GM21619 (cell line): ENCODE data around the gene BMS1.
"Not testable (repeated sequence)": the region's sequence is repeated elsewhere in the genome, so short reads cannot be mapped to it uniquely, and the experiment has no call there.

Experiments
- ATAC-seq: cut with Tn5 transposase; IDR thresholded peaks from one replicate; pipeline ENCODE4 v1.9.1; 2021; ENCODE audit not compliant: unreplicated experiment

BMS1 gene

GRCh38 chr10:42865716-42866114 is 83.1 kb downstream of the BMS1 start:
- no peak for ATAC-seq

DNA sequence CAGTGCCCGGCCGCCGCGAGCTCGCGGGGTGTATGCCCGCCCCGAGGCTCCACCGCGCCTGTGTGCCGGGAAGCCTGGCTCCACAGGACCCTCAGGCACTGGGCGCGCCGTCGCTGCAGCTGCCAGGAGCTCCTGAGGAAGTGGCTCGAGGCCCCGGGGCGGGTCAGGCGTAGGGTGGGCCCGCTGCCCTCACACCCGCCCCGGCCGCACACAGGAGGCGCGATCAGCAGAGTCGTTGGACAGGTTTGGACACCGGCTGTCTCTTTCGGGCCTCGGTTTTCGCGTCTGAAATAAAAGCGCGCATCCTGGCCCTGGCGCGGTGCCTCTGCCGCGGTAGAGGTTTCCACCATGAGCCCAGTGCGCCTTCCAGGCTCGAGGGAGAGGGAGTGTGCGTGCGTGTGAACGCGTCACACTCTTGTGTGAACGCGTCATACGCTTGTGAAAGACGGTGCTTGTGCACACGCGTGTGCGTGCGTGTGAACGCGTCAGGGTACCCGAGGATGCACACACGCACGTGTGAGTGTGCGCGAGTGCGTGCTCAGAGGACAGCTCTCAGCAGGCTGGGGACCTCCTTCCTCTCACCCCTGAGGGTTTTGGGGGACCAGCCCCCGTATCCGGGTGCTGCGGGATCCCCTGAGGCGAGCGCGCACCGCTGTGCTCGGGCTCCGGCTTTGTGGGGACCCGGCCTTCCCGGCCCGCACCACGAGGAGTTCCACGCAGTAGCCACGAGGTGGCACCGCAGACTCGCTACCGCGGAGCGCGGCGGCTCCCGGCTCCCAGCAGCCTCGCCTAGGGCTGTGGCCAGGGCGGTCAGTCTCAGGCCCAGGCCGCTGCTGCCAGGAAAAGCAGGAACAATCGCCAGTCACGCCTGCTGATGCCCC is 83.8 kb downstream of the BMS1 start:
- ATAC-seq, result no peak

- ATAC-seq, result no peak
Observed at GRCh38 chr10:42867571-42867970, 85.0 kb downstream of the BMS1 start.

DNA sequence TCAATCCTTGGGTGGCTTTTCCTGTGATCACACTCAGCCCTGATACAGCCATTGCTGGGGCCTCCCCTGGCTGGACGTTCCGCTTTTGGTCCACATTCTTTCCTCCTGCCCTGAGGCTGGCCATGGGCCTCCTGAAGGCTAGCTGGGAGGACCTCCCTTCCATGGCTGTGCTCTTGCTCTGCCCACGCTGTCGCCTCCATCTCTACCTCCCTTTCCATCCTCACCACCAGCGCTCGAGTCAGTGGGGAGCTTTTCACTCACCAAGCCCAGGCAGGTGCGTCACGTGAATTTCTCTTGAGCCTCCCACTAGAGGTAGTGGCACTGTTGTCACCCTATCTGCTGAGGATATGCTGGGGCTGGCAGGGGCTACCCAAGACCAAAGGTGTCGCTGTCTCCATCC is 85.9 kb downstream of the BMS1 start:
- no peak for ATAC-seq

- ATAC-seq, result no peak
Observed at GRCh38 chr10:42869977-42870350, 87.4 kb downstream of the BMS1 start.

DNA sequence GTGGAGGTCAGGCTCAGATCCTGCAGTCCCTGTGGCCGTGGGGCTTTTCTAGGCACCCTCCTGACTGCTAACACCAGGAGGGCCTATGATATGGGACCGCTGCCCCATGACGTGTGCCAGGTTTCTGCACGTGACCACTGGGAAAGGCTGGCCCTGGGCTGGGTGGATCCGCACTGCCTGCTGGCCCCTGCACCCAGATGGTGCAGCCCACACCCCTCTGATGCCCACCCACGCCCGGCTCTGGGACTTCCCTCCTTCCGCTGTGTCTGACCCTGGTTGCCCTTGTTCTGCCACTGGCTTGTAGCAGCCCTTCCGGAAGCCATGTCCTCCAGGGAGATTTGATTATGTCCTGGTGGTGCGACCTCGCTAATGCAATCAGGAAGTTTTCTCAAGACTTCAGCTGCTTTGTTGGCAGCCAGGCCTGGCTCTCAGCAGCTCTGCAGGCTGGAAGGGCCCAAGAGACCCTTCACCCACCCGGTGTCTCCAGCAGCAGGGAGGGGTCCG is 88.6 kb downstream of the BMS1 start:
- not testable (repeated sequence) for ATAC-seq

- no peak for ATAC-seq
Observed at GRCh38 chr10:42871823-42872222, 89.2 kb downstream of the BMS1 start.

GRCh38 chr10:42872865-42873435 is 90.4 kb downstream of the BMS1 start:
- no peak for ATAC-seq

DNA sequence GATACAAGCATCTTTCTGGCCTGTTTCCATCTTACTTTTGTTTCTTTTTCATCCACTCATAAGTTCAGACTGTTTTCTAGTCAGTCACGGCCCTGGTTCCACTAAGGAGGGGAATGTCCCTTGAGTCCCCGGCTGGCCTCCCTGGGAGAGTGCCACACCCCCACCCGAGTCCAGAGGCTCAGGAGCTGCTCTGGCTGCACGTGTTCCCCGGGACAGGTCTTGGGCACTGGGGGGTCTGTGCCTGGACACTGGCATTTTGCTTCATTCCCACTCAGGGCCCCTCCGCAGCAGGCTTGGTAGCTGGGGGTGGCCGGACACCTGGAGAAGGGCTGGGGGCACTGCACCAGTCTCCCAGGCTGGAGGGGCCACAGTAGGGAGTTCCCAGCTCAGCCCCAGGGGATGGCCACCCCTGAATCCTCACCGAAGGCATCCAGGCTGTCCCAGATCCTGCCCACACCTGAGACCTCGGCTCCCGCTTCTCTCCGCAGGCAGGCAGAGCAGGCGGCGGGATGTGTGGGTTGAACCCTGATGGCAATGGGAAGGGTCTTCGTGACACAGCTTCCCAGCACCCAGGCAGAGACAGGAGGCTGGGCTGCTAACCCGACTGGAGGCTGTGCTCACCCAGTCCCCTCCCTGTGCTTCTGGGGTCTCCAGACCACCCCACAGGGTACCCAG is 92.3 kb downstream of the BMS1 start:
- ATAC-seq, result no peak

DNA sequence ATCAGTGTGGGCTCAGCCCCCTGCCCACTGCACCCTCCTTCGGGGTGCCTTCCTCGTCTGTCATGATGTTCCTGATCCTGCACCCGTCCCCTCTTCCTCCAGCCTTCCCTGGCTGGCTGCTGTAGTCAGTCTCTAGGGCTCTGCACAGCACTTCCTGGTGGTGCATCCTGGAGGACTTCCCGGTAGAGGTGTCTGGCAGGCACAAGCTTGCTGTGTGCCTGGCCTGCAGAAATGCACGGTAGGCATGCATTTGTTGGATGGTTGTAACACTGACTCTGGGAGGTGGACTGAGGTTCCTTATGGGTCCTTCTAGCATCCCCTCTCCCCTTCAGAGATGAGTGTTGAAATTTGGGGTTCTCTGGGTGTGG is 92.8 kb downstream of the BMS1 start:
- ATAC-seq, result no peak

GRCh38 chr10:42875798-42876341 is 93.3 kb downstream of the BMS1 start:
- no peak for ATAC-seq

DNA sequence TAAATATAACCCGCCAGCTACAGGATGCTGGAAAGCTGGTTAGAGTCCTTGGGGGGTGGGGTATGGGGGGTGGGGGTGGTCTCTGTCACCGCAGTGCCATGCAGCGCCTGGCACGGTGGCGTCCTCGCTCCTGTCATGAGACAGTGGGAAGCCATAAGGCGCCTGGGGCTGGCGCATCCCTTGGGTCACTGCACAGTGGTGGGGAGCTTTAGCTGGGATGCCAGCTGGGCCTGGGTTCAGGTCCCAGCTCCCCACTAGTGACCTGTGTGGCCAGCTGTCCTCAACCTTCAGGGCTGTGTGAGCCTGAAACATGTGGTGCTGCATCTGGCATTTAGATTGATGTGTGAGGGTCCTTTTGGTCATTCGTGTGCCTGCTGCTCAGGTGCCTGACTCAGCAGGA is 93.9 kb downstream of the BMS1 start:
- no peak for ATAC-seq

DNA sequence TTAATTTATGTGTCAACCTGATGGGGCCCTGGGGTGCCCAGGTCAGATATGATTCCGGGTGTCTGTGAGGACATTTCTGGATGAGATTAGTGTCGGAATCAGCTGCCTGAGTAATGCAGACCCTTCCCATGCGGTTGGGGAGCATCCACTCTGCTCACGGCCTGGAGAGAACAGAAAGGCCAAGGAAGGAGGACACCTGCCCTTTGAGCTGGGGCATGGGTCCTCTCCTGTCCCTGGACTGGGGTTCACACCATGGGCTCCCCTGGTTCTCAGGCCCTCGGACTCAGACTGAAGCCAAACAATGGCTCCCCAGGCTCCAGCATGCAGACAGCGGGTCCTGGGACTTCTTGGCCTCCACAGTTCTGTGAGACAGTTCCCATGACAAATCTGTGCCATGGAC is 94.3 kb downstream of the BMS1 start:
- ATAC-seq, result no peak

- no peak for ATAC-seq
Observed at GRCh38 chr10:42877496-42878030, 95.0 kb downstream of the BMS1 start.

DNA sequence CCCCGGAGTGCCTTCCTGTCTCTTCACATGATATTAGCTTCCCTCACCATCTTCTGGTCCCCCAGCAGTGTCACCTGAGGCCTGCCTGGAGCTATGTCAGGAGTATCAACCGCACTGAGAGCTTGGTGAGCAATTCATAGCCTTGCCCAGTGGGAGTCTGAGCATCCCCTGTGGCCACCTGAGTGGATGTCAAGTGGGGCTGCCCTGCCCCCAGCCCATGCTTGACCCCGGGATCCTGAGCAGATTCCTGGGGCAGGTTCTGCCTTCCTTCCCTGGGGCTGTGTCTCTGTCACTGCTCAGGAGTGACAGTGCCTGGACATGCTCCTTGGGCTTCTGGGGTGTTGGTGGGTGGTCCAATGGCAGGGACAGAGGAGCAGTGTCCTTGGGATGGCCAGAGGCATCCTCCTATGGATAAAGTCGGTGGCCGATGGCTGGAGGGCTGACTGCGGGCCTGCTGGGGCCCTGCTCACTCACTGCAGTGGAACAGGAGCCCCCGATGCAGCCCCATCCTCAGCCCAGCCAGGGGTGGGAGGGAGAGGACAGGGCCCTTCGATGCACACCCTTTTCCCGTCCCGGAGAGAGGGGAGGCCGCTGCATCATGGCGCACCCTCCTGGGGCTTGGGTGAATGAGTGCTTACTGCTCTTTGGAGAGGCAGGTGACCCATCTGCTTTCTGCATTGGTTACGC is 95.7 kb downstream of the BMS1 start:
- no peak for ATAC-seq

DNA sequence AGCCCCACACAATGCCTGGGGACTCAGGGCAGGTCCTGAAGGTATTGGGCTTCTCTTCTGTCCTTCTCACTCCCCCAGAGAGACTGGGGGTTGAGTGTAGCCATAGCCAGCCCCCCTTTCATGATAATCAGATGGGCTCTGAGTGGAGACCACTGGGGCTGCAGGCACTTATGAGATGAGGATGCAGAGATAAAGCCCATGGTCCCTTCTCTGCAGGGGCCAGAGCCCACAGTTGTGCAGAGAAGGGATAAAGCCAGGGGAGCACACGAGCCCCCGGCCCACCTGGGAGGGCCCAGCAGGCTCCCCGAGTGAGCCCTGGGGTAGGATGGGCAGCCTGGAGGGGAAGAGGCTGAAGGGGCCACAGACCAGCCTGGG is 96.2 kb downstream of the BMS1 start:
- ATAC-seq, result no peak

GRCh38 chr10:42879380-42880254 is 97.0 kb downstream of the BMS1 start:
- ATAC-seq, result no peak

DNA sequence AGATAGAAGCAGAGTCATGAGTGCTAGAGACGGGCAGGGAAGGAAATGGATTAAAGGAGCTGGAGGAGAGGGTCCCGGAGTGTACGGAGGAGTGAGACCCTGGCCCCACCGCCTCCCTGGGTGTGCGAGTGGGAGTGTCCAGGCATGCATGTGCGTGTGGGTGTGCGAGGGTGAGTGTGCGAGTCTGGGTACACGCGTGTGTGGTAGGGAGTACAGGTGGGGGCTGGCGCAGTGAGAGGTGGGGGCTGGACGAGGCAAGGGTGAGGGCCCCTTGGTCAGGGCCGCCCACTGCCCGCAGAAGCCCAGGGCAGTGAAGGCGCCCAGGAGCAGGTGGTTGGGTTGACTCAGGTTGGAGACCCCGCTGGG is 97.6 kb downstream of the BMS1 start:
- no peak for ATAC-seq

- no peak for ATAC-seq
Observed at GRCh38 chr10:42882597-42882996, 100.0 kb downstream of the BMS1 start.
